GM18511 (cell line): ENCODE data around the gene LARP4B.
"Not testable (repeated sequence)": the region's sequence is repeated elsewhere in the genome, so short reads cannot be mapped to it uniquely, and the experiment has no call there.

ENCODE experiments used
- ATAC-seq: cut with Tn5 transposase; IDR thresholded peaks from one replicate; pipeline ENCODE4 v1.9.1; 2021; ENCODE audit warnings: mild to moderate bottlenecking, moderate library complexity; ENCODE audit not compliant: unreplicated experiment

LARP4B gene

GRCh38 chr10:774661-775244 lies 156.8 kb downstream of the LARP4B start:
- no peak for ATAC-seq

GRCh38 chr10:774223-774622 lies 157.3 kb downstream of the LARP4B start:
- ATAC-seq = no peak

- ATAC-seq = no peak
These were observed 157.8 kb downstream of the LARP4B start for GRCh38 chr10:773562-774161.

GRCh38 chr10:772227-772637 lies 159.3 kb downstream of the LARP4B start:
- ATAC-seq = no peak

DNA sequence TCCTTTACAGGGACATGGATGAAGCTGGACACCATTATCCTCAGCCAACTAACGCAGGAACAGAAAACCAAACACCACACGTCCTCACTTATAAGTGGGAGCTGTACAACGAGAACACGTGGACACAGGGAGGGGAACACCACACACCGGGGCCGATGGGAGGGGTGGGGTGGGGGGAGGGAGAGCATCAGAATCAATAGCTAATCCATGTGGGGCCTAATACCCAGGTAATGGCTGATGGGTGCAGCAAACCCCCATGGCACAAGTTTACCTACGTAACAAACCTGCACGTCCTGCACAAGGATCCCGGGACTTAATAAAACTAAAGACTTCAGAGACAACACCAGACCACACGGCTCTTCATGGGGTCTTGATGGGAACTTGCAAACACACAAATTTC lies 159.9 kb downstream of the LARP4B start:
- ATAC-seq = no peak

GRCh38 chr10:770975-771374 lies 160.5 kb downstream of the LARP4B start:
- no peak for ATAC-seq

DNA sequence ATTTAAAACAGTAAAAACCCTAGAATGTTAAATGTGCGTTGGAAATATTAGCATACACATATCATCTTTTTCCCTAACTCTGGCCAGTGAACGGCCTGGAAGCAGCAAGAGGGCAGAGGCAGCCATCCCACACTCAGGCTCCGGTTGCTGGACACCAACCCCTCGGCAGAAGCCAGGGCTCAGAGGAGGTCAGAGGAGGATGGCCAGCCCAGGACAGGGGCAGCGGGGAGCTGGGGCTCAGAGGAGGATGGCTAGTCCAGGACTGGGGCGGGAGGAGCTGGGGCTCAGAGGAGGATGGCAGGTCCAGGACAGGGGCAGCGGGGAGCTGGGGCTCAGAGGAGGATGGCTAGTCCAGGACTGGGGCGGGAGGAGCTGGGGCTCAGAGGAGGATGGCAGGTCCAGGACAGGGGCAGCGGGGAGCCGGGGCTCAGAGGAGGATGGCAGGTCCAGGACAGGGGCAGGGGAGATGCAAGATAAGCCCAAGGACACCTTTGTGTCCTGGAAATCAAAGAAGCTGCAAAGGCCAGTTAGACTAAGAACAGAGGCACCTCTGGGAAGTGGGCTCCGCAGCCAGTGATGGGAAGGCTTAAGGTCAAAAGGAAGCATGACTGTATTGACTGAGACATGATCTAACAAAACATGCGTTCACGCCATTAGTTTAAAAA lies 161.3 kb downstream of the LARP4B start:
- ATAC-seq = not testable (repeated sequence)

- ATAC-seq = no peak
These were observed 163.7 kb downstream of the LARP4B start for GRCh38 chr10:767794-768193.

DNA sequence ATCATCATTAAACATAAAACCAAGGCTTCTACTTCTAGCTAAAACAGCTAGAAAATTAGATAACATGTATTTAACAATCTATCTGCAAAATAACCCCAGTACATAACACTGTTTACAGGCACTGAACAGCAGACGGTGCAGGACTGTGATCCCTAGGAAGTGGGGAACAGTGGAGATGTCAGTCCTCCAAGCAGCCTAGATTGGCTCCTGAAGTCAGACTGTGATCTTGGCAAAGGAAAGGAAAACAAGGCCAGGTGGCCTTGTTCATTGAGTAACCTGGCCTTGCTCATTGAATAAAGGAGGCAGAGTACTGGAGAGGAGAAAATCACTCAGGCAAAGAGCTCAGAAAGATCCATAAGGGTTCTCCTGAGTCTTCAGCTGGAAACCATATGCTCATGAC lies 164.3 kb downstream of the LARP4B start:
- ATAC-seq = no peak

- no peak for ATAC-seq
These were observed 170.1 kb downstream of the LARP4B start for GRCh38 chr10:761376-761775.

GRCh38 chr10:760622-761021 lies 170.9 kb downstream of the LARP4B start:
- ATAC-seq = no peak

- no peak for ATAC-seq
These were observed 171.5 kb downstream of the LARP4B start for GRCh38 chr10:759898-760477.
